ENCODE results near the gene C3orf52.

- TF ChIP-seq, protein P1, sequence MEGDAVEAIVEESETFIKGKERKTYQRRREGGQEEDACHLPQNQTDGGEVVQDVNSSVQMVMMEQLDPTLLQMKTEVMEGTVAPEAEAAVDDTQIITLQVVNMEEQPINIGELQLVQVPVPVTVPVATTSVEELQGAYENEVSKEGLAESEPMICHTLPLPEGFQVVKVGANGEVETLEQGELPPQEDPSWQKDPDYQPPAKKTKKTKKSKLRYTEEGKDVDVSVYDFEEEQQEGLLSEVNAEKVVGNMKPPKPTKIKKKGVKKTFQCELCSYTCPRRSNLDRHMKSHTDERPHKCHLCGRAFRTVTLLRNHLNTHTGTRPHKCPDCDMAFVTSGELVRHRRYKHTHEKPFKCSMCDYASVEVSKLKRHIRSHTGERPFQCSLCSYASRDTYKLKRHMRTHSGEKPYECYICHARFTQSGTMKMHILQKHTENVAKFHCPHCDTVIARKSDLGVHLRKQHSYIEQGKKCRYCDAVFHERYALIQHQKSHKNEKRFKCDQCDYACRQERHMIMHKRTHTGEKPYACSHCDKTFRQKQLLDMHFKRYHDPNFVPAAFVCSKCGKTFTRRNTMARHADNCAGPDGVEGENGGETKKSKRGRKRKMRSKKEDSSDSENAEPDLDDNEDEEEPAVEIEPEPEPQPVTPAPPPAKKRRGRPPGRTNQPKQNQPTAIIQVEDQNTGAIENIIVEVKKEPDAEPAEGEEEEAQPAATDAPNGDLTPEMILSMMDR (IDR thresholded peaks at IDR 0.05) = no peak
- TF ChIP-seq POLR2A (IDR thresholded peaks at IDR 0.05) = no peak
Measured at GRCh38 chr3:112086875-112087524, 811 bp downstream of the C3orf52 start.
